Sigmoid colon (tissue), 7 donors: ENCODE results near the gene LINGO4. TPM values are rescaled to one million over a fixed set of nuclear protein-coding genes. Genes with fewer than 3 reads are reported as not detected.

Experiments used
- DNase-seq: peaks from one replicate; pipeline ENCODE4 v3.0.0-alpha.2; 2019
- H3K27ac ChIP-seq, 4 donors: fragments of 200-600 bp; sonication (generic); one replicate each; pipeline ENCODE4 v1.5.1; 2016 to 2019; ENCODE audit warnings: mild to moderate bottlenecking in 1 of 4
- H3K27me3 ChIP-seq, 3 donors: fragments of 200-600 bp; sonication (generic); one replicate each; pipeline ENCODE4 v1.5.1; 2019; ENCODE audit warnings: mild to moderate bottlenecking in 1 of 3
- H3K36me3 ChIP-seq, 4 donors: fragments of 200-600 bp; sonication (generic); one replicate each; pipeline ENCODE4 v1.5.1; 2016 to 2019
- H3K4me1 ChIP-seq, 4 donors: fragments of 200-600 bp; sonication (generic); one replicate each; pipeline ENCODE4 v1.5.1; 2017 to 2019
- H3K4me3 ChIP-seq, 4 donors: fragments of 200-600 bp; sonication (generic); one replicate each; pipeline ENCODE4 v1.5.1; 2017 to 2019; ENCODE audit warnings: mild to moderate bottlenecking in 2 of 4, moderate library complexity in 1 of 4
- H3K9me3 ChIP-seq, 4 donors: fragments of 200-600 bp in 3 of 4; sonication (generic) in 3 of 4; one replicate each; pipeline versions ENCODE4 v1.5.1 to v1.6.1; 2013 to 2019
- EP300 ChIP-seq, 4 donors: sonication (generic); formaldehyde crosslinking; IDR thresholded peaks; one replicate each; pipeline ENCODE4 v1.6.1; 2017; ENCODE audit warnings: antibody characterized with exemption in 4 of 4
- POLR2A ChIP-seq, 2 donors: fragments of 450-650 bp; IDR thresholded peaks; one replicate each; pipeline ENCODE4 v1.6.1; 2016; ENCODE audit warnings: antibody characterized with exemption in 2 of 2, mild to moderate bottlenecking in 2 of 2, moderate library complexity in 2 of 2
- POLR2AphosphoS5 ChIP-seq, 4 donors: sonication (generic); formaldehyde crosslinking; IDR thresholded peaks; one replicate each; pipeline ENCODE4 v1.6.1; 2017; ENCODE audit warnings: antibody characterized with exemption in 4 of 4
- WGBS, 2 donors: extraction: QIAGEN DNeasy Blood & Tissue Kit; methylation state at CpG; one replicate each; pipeline ENCODE4 v1.1.7; 2013; 5-methylcytosine and 5-hydroxymethylcytosine counted together
- intact Hi-C: fragments of 100-400 bp; cut with DNase I; formaldehyde crosslinking; loops from one replicate; pipeline ENCODE4 v1.15.1; 2023
- polyA plus RNA-seq, 3 donors: library from polyadenylated mRNA; stranded (reverse); fragments of 200-250 nt; gene quantifications; one replicate each; pipeline ENCODE4 v1.2.3, GENCODE V29; 2013
- total RNA-seq, 4 donors: library from RNA; depleted of rRNA; stranded (reverse); fragments of >200 nt; gene quantifications; one replicate each; pipeline ENCODE4 v1.1.0, GENCODE V29; 2016
- TF ChIP-seq, protein P1 (sequence below), 4 experiments: fragments of 450-650 bp in 3 of 4; fragments of 200-600 bp in 1 of 4; IDR thresholded peaks; one replicate each; pipeline ENCODE4 v1.5.1; 2016 to 2019; ENCODE audit warnings: antibody characterized with exemption in 4 of 4, mild to moderate bottlenecking in 3 of 4, moderate library complexity in 2 of 4
- donor health status: healthy with polysubstance abuse.
- donor health status: Bipolar disorder and iron deficiency.
- donor health status: healthy.

Gene LINGO4
- total and polyA plus RNA-seq, 7 donors = 0.13 to 0.16 TPM; not detected in 5

- H3K27me3 ChIP-seq = peaks cover 30 to 68% (median 36%) of the 10 kb centered on the region in 3 donors
- no peaks in the 10 kb centered on the region for H3K9me3 ChIP-seq
- H3K4me1 ChIP-seq = peaks cover 0 to 27% (median 25%) of the 10 kb centered on the region in 4 donors
- intact Hi-C loops = no loop called here
- H3K4me3 ChIP-seq = peak overlapping the region in 3 of 4 donors; percentile 35 to 56 (median 52)
- TF ChIP-seq, protein P1, sequence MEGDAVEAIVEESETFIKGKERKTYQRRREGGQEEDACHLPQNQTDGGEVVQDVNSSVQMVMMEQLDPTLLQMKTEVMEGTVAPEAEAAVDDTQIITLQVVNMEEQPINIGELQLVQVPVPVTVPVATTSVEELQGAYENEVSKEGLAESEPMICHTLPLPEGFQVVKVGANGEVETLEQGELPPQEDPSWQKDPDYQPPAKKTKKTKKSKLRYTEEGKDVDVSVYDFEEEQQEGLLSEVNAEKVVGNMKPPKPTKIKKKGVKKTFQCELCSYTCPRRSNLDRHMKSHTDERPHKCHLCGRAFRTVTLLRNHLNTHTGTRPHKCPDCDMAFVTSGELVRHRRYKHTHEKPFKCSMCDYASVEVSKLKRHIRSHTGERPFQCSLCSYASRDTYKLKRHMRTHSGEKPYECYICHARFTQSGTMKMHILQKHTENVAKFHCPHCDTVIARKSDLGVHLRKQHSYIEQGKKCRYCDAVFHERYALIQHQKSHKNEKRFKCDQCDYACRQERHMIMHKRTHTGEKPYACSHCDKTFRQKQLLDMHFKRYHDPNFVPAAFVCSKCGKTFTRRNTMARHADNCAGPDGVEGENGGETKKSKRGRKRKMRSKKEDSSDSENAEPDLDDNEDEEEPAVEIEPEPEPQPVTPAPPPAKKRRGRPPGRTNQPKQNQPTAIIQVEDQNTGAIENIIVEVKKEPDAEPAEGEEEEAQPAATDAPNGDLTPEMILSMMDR (IDR thresholded peaks at IDR 0.05) = no peak
- 31 to 75% methylated on average over 16 of the region's 16 CpGs for WGBS, 2 donors
- no peaks in the 10 kb centered on the region for H3K36me3 ChIP-seq
- H3K27ac ChIP-seq = no peak overlapping the region
- DNase-seq = no peak
Observed at GRCh38 chr1:151839082-151839412, 33.8 kb upstream of the LINGO4 start.

DNA sequence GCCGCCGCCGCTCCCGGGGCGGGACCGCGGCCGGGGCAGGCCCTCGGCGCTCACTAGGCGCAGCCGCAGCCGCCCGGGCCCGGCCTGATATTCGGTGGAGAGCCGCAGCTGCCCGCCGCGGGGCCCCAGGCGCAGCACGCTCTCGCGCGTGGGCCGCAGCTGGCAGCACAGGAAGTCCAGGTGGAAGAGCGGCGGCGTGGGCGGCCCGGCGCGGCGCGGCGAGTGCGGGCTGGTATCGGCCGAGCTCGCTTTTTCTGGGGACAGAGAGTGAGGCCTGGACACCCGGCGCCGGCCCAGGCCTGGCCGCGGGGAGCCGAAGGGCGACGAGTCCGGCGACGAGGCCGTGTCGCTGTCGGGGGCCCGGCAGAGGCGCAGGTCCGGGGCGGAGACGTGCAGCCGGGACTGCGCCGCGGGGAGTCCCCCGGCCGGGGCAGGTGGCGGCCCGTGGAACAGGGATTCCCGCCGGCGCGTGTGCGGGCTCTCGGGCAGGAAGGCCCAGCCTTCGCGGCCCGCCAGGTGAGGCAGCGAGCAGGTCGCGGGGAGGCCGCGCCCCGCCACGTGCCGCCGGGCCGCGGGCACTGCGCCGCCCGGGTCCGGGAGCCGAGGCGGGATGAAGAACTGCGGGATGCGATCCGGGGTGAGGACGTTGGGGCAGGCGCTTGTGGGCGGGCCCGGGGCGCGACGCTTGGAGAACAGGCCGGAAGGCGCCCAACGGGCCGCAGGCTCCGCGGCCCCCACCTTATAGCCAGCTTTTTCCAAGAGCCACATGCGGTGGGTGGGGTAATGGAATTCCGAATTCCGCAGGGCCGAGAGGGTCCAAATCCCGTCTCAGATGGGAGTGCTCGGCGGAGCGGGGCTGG, 33.2 kb upstream of the LINGO4 start:
- Histone ChIP-seq H3K27ac (peak overlapping the region in 1 of 4 donors; percentile 8), H3K4me3 (peak overlapping the region; percentile 10 to 56 (median 44)), H3K9me3 (no peaks in the 10 kb centered on the region), H3K27me3 (peaks cover 30 to 74% (median 36%) of the 10 kb centered on the region in 3 donors), H3K4me1 (peaks cover 0 to 27% (median 25%) of the 10 kb centered on the region in 4 donors), H3K36me3 (no peaks in the 10 kb centered on the region)
- WGBS, 2 donors = 28 to 76% methylated on average over 117 of the region's 117 CpGs
- no peak for DNase-seq
- intact Hi-C loops = no loop called here
- TF ChIP-seq POLR2AphosphoS5 (IDR thresholded peaks at IDR 0.05) (no peak), EP300 (IDR thresholded peaks at IDR 0.05) (no peak), POLR2A (IDR thresholded peaks at IDR 0.05) (no peak)
- TF ChIP-seq, protein P1 (IDR thresholded peaks at IDR 0.05) = no peak

DNA sequence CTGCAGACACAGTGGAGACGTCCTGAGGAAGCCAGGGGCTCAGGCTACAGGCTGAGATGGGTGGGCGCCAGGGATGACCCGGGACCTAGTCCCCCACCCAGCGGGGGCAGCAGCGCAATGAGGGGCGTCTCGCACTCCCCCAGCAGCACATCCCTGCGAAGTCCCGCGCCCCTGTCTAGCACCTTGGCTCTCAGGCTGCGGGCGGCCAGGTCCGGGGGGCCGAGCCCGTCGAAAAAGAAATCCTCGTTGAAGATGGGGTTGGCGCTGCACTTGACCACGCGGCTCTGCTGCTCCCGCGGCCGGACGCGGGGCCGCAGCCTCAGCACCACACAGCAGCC, 32.6 kb upstream of the LINGO4 start:
- intact Hi-C loops = no loop called here
- no peak for DNase-seq
- Histone ChIP-seq H3K27ac (no peak overlapping the region), H3K4me3 (peak overlapping the region in 3 of 4 donors; percentile 35 to 56 (median 52)), H3K4me1 (peaks cover 0 to 27% (median 25%) of the 10 kb centered on the region in 4 donors), H3K36me3 (no peaks in the 10 kb centered on the region), H3K27me3 (peaks cover 30 to 80% (median 36%) of the 10 kb centered on the region in 3 donors), H3K9me3 (no peaks in the 10 kb centered on the region)
- 25 to 77% methylated on average over 26 of the region's 26 CpGs for WGBS, 2 donors
- TF ChIP-seq EP300 (IDR thresholded peaks at IDR 0.05) = no peak

DNA sequence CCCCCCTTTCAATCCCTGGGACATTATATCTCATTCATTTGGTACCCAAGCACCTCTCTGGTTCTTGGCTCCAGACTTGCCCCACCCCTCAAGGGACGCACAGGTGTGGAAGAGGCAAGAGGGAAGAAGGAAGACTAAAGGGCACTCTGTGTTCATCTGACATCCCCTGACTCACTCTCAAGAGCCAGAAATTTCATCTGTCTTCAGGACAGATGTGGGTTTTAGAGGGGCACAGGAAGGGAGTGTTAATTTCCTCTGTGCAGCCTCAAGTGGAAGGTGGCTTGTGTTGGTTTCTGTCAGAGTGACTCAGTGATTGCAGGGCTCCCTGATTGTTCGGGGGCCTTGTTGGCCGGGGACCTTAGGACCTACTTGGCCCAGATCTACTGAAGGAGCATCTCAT, 32.0 kb upstream of the LINGO4 start:
- Histone ChIP-seq H3K27me3 (peaks cover 30 to 82% (median 36%) of the 10 kb centered on the region in 3 donors), H3K9me3 (no peaks in the 10 kb centered on the region), H3K27ac (no peak overlapping the region), H3K36me3 (no peaks in the 10 kb centered on the region), H3K4me1 (peaks cover 0 to 31% (median 29%) of the 10 kb centered on the region in 4 donors), H3K4me3 (no peak overlapping the region)
- 18 to 31% methylated on average over 3 of the region's 3 CpGs for WGBS, 2 donors
- DNase-seq = no peak
- intact Hi-C loops = no loop called here
- no peak for TF ChIP-seq POLR2AphosphoS5 (IDR thresholded peaks at IDR 0.05)
- no peak for TF ChIP-seq POLR2A (IDR thresholded peaks at IDR 0.05)
- TF ChIP-seq, protein P1 (IDR thresholded peaks at IDR 0.05) = no peak
- no peak for TF ChIP-seq EP300 (IDR thresholded peaks at IDR 0.05)

GRCh38 chr1:151835596-151835995, 30.4 kb upstream of the LINGO4 start:
- no peaks in the 10 kb centered on the region for H3K9me3 ChIP-seq
- H3K36me3 ChIP-seq = no peaks in the 10 kb centered on the region
- no peak for TF ChIP-seq EP300 (IDR thresholded peaks at IDR 0.05)
- TF ChIP-seq POLR2AphosphoS5 (IDR thresholded peaks at IDR 0.05) = no peak
- no peak for TF ChIP-seq POLR2A (IDR thresholded peaks at IDR 0.05)
- TF ChIP-seq, protein P1 (IDR thresholded peaks at IDR 0.05) = no peak
- peaks cover 30 to 88% (median 42%) of the 10 kb centered on the region in 3 donors for H3K27me3 ChIP-seq
- peaks cover 0 to 32% (median 29%) of the 10 kb centered on the region in 4 donors for H3K4me1 ChIP-seq
- no peak for DNase-seq
- H3K4me3 ChIP-seq = no peak overlapping the region
- intact Hi-C loops = no loop called here
- no peak overlapping the region for H3K27ac ChIP-seq
- 94 to 96% methylated on average over 7 of the region's 7 CpGs for WGBS, 2 donors
